Activated T-helper 1 cell treated with anti-CD3 and anti-CD28 coated beads, Interleukin-12 subunit alpha, Interleukin-12 subunit beta, Interleukin-2, Interleukin-4 antibody, amounts not matched to agents 30 ng/mL and 10 ng/mL and 1 ng/mL, durations not matched to agents 14 hours and 24 hours and 36 hours (primary cell): ENCODE data around the gene GNA12. TPM values are rescaled to one million over a fixed set of nuclear protein-coding genes. Genes with fewer than 3 reads are reported as not detected.

Source experiments
- DNase-seq: peaks from one replicate; pipeline ENCODE4 v3.0.0; 2021; ENCODE audit warnings: low spot score
- H3K27ac Mint-ChIP-seq: one replicate; pipeline ENCODE4 v1.8.0; 2021; ENCODE audit warnings: mild to moderate bottlenecking, mixed read lengths
- H3K27me3 Mint-ChIP-seq: one replicate; pipeline ENCODE4 v1.8.0; 2022; ENCODE audit warnings: mild to moderate bottlenecking, moderate library complexity, mixed read lengths; ENCODE audit not compliant: insufficient read depth
- H3K36me3 Mint-ChIP-seq: one replicate; pipeline ENCODE4 v1.8.0; 2021; ENCODE audit warnings: low read depth, mixed read lengths
- H3K4me1 Mint-ChIP-seq: one replicate; pipeline ENCODE4 v1.8.0; 2021; ENCODE audit warnings: low read depth, mixed read lengths
- H3K4me3 Mint-ChIP-seq: one replicate; pipeline ENCODE4 v1.8.0; 2021; ENCODE audit warnings: mild to moderate bottlenecking, moderate library complexity, mixed read lengths
- H3K9me3 Mint-ChIP-seq: one replicate; pipeline ENCODE4 v1.8.0; 2021; ENCODE audit warnings: mixed read lengths
- intact Hi-C: fragments of 100-400 bp; cut with micrococcal nuclease; formaldehyde crosslinking; loops from one replicate; pipeline ENCODE4 v1.15.1; 2024
- total RNA-seq: library from RNA; stranded (reverse); gene quantifications from 2 replicates; pipeline ENCODE4 v1.2.3, GENCODE V29; 2022

Gene GNA12
- total RNA-seq, 1 donor from 2014 or later = 36.4 TPM

GRCh38 chr7:2782121-2782520 is 62.0 kb downstream of the GNA12 start:
- Mint-ChIP-seq H3K36me3 (peaks cover 13% of the 10 kb centered on the region), H3K4me3 (peak overlapping the region; percentile 1), H3K4me1 (peaks cover 43% of the 10 kb centered on the region), H3K27me3 (no peaks in the 10 kb centered on the region), H3K9me3 (no peaks in the 10 kb centered on the region), H3K27ac (peak overlapping the region; percentile 75)
- DNase-seq = no peak
- intact Hi-C loops = loop anchor here (1.0 kb wide), 2 partner anchors 9 to 24 kb away; no protein-coding TSS in a partner anchor

- Mint-ChIP-seq H3K36me3 (peaks cover 13% of the 10 kb centered on the region), H3K9me3 (no peaks in the 10 kb centered on the region), H3K27me3 (no peaks in the 10 kb centered on the region), H3K4me1 (peaks cover 43% of the 10 kb centered on the region), H3K27ac (no peak overlapping the region), H3K4me3 (no peak overlapping the region)
- DNase-seq = no peak
- intact Hi-C loops = loop anchor here (1.0 kb wide), 2 partner anchors 8 to 23 kb away; no protein-coding TSS in a partner anchor
Observed at GRCh38 chr7:2781636-2782035, 62.5 kb downstream of the GNA12 start.

- Mint-ChIP-seq H3K27me3 (no peaks in the 10 kb centered on the region), H3K27ac (no peak overlapping the region), H3K4me1 (peaks cover 45% of the 10 kb centered on the region), H3K36me3 (peaks cover 14% of the 10 kb centered on the region), H3K4me3 (no peak overlapping the region), H3K9me3 (no peaks in the 10 kb centered on the region)
- DNase-seq = no peak
- intact Hi-C loops = no loop called here
Observed at GRCh38 chr7:2779051-2779450, 65.1 kb downstream of the GNA12 start.

- Mint-ChIP-seq H3K4me3 (no peak overlapping the region), H3K27ac (peak overlapping the region; percentile 14), H3K36me3 (peaks cover 12% of the 10 kb centered on the region), H3K4me1 (peaks cover 49% of the 10 kb centered on the region), H3K27me3 (no peaks in the 10 kb centered on the region), H3K9me3 (no peaks in the 10 kb centered on the region)
- intact Hi-C loops = no loop called here
- DNase-seq = no peak
Observed at GRCh38 chr7:2777898-2778535, 66.1 kb downstream of the GNA12 start.

- intact Hi-C loops = no loop called here
- H3K4me3 Mint-ChIP-seq = no peak overlapping the region
- no peak overlapping the region for H3K27ac Mint-ChIP-seq
- no peaks in the 10 kb centered on the region for H3K27me3 Mint-ChIP-seq
- peaks cover 44% of the 10 kb centered on the region for H3K4me1 Mint-ChIP-seq
- DNase-seq = no peak
- peaks cover 16% of the 10 kb centered on the region for H3K36me3 Mint-ChIP-seq
- no peaks in the 10 kb centered on the region for H3K9me3 Mint-ChIP-seq
Observed at GRCh38 chr7:2776401-2776800, 67.7 kb downstream of the GNA12 start.

GRCh38 chr7:2775785-2776184 is 68.3 kb downstream of the GNA12 start:
- no peaks in the 10 kb centered on the region for H3K27me3 Mint-ChIP-seq
- H3K4me3 Mint-ChIP-seq = no peak overlapping the region
- peaks cover 19% of the 10 kb centered on the region for H3K36me3 Mint-ChIP-seq
- no peaks in the 10 kb centered on the region for H3K9me3 Mint-ChIP-seq
- intact Hi-C loops = no loop called here
- DNase-seq = no peak
- H3K4me1 Mint-ChIP-seq = peaks cover 42% of the 10 kb centered on the region
- H3K27ac Mint-ChIP-seq = no peak overlapping the region

GRCh38 chr7:2775376-2775775 is 68.7 kb downstream of the GNA12 start:
- intact Hi-C loops = no loop called here
- H3K27ac Mint-ChIP-seq = peak overlapping the region; percentile 14
- H3K4me3 Mint-ChIP-seq = no peak overlapping the region
- DNase-seq = no peak
- H3K9me3 Mint-ChIP-seq = no peaks in the 10 kb centered on the region
- H3K27me3 Mint-ChIP-seq = no peaks in the 10 kb centered on the region
- H3K36me3 Mint-ChIP-seq = peaks cover 17% of the 10 kb centered on the region
- H3K4me1 Mint-ChIP-seq = peaks cover 38% of the 10 kb centered on the region

GRCh38 chr7:2774935-2775334 is 69.2 kb downstream of the GNA12 start:
- Mint-ChIP-seq H3K9me3 (no peaks in the 10 kb centered on the region), H3K4me3 (no peak overlapping the region), H3K27me3 (no peaks in the 10 kb centered on the region), H3K4me1 (peaks cover 37% of the 10 kb centered on the region), H3K27ac (peak overlapping the region; percentile 14), H3K36me3 (peaks cover 19% of the 10 kb centered on the region)
- intact Hi-C loops = no loop called here
- DNase-seq = no peak

- Mint-ChIP-seq H3K9me3 (no peaks in the 10 kb centered on the region), H3K27ac (no peak overlapping the region), H3K27me3 (no peaks in the 10 kb centered on the region), H3K4me3 (no peak overlapping the region), H3K4me1 (peaks cover 37% of the 10 kb centered on the region), H3K36me3 (peaks cover 21% of the 10 kb centered on the region)
- intact Hi-C loops = no loop called here
- no peak for DNase-seq
Observed at GRCh38 chr7:2774280-2774679, 69.8 kb downstream of the GNA12 start.

- no peak for DNase-seq
- Mint-ChIP-seq H3K27me3 (no peaks in the 10 kb centered on the region), H3K9me3 (no peaks in the 10 kb centered on the region), H3K4me1 (peaks cover 37% of the 10 kb centered on the region), H3K27ac (peak overlapping the region; percentile 90), H3K36me3 (peaks cover 21% of the 10 kb centered on the region), H3K4me3 (no peak overlapping the region)
- intact Hi-C loops = loop anchor here (1.0 to 2.0 kb wide), 5 partner anchors 9 to 71 kb away; partner anchors contain the start of gene GNA12
Observed at GRCh38 chr7:2773608-2774007, 70.5 kb downstream of the GNA12 start.

- no peak overlapping the region for H3K4me3 Mint-ChIP-seq
- intact Hi-C loops = no loop called here
- no peaks in the 10 kb centered on the region for H3K9me3 Mint-ChIP-seq
- DNase-seq = no peak
- H3K27ac Mint-ChIP-seq = peak overlapping the region; percentile 50
- peaks cover 42% of the 10 kb centered on the region for H3K4me1 Mint-ChIP-seq
- peaks cover 18% of the 10 kb centered on the region for H3K36me3 Mint-ChIP-seq
- no peaks in the 10 kb centered on the region for H3K27me3 Mint-ChIP-seq
Observed at GRCh38 chr7:2771274-2771731, 72.8 kb downstream of the GNA12 start.

- Mint-ChIP-seq H3K27me3 (no peaks in the 10 kb centered on the region), H3K4me3 (no peak overlapping the region), H3K27ac (no peak overlapping the region), H3K4me1 (peaks cover 29% of the 10 kb centered on the region), H3K9me3 (no peaks in the 10 kb centered on the region), H3K36me3 (peaks cover 13% of the 10 kb centered on the region)
- no peak for DNase-seq
- intact Hi-C loops = no loop called here
Observed at GRCh38 chr7:2764621-2765020, 79.5 kb downstream of the GNA12 start.

GRCh38 chr7:2763597-2763996 is 80.5 kb downstream of the GNA12 start:
- H3K27me3 Mint-ChIP-seq = no peaks in the 10 kb centered on the region
- H3K4me3 Mint-ChIP-seq = no peak overlapping the region
- DNase-seq = no peak
- intact Hi-C loops = no loop called here
- no peaks in the 10 kb centered on the region for H3K9me3 Mint-ChIP-seq
- no peak overlapping the region for H3K27ac Mint-ChIP-seq
- peaks cover 16% of the 10 kb centered on the region for H3K36me3 Mint-ChIP-seq
- H3K4me1 Mint-ChIP-seq = peaks cover 37% of the 10 kb centered on the region
